Measurements from ENCODE around the gene PBXIP1. TPM values are rescaled to one million over a fixed set of nuclear protein-coding genes. Genes with fewer than 3 reads are reported as not detected.
"Not testable (repeated sequence)": the region's sequence is repeated elsewhere in the genome, so short reads cannot be mapped to it uniquely, and the experiment has no call there.

The PBXIP1 gene
- total RNA-seq, 1 experiment from 2014 or later, result 81.4 TPM

DNA sequence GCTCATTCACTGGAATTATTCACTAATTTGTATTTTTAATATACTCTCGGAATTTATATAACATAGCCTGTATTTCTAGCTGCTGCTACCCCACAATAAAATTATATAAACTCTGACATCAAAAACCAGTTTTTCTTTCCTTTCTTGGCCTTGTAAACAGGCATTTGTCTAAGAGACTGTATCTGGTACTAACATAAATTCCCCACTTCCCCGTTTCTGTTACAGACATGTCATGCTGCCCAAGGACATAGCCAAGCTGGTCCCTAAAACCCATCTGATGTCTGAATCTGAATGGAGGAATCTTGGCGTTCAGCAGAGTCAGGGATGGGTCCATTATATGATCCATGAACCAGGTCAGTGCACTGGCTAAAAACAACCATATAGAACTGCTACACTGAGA, 21.9 kb upstream of the PBXIP1 start:
- in situ Hi-C loops (cut with HindIII; ENCODE audit: low pct_unique_long_range_greater_than_20kb, low sequenced_read_pairs); DNase-seq (ENCODE audit: low read depth, low spot score): not testable (repeated sequence)

DNA sequence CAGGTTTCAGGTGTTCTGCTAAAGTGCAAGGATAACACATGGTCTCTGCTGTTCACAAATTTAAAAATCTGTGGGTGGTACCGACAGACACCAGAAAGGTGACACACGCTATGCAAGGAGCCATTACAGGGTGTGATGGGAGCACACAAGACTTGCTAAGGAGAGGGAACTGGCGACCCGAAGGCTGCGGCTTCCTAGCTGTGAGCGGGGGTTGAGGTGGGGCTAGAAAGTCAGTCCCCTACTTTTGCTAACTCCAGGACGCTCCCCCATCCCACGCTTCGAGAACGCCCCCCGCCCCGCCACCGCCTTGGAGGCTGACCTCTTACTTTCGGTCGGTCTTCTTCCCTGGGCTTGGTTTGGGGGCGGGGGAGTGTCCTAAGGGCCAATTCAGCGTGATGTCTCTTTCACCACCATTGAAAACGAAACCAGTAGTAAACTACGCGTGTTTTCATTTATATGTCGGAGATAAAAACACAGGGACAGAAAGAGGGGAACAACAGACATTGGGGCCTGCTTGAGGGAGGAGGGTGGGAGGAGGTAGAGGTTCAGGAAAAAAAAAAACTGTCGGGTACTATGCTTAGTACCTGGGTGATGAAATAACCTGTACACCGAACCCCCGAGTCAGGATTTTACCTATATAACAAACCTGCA, 19.6 kb upstream of the PBXIP1 start:
- in situ Hi-C loops (cut with HindIII; ENCODE audit: low pct_unique_long_range_greater_than_20kb, low sequenced_read_pairs), result no loop called here

GRCh38 chr1:154974808-154975408, 19.0 kb upstream of the PBXIP1 start:
- in situ Hi-C loops (cut with HindIII; ENCODE audit: low pct_unique_long_range_greater_than_20kb, low sequenced_read_pairs), result no loop called here
- DNase-seq (ENCODE audit: low read depth, low spot score), result peak; percentile 100

More for the DNA sequence above, 19.6 kb upstream of the PBXIP1 start:
- DNase-seq (ENCODE audit: low read depth, low spot score), result peak; percentile 61

GRCh38 chr1:154974102-154974807, 18.4 kb upstream of the PBXIP1 start, which contains the start of gene CKS1B:
CKS1B (plus strand) TSS chr1:154974681; CDS start chr1:154974746, 65 bp downstream.
- peak; percentile 100 for DNase-seq (ENCODE audit: low read depth, low spot score)
- in situ Hi-C loops (cut with HindIII; ENCODE audit: low pct_unique_long_range_greater_than_20kb, low sequenced_read_pairs), result no loop called here

GRCh38 chr1:154973344-154974101, 17.6 kb upstream of the PBXIP1 start:
- in situ Hi-C loops (cut with HindIII; ENCODE audit: low pct_unique_long_range_greater_than_20kb, low sequenced_read_pairs), result no loop called here
- DNase-seq (ENCODE audit: low read depth, low spot score), result peak; percentile 99

- in situ Hi-C loops (cut with HindIII; ENCODE audit: low pct_unique_long_range_greater_than_20kb, low sequenced_read_pairs), result no loop called here
- DNase-seq (ENCODE audit: low read depth, low spot score), result peak; percentile 87
Observed at GRCh38 chr1:154972517-154973343, 16.8 kb upstream of the PBXIP1 start.

DNA sequence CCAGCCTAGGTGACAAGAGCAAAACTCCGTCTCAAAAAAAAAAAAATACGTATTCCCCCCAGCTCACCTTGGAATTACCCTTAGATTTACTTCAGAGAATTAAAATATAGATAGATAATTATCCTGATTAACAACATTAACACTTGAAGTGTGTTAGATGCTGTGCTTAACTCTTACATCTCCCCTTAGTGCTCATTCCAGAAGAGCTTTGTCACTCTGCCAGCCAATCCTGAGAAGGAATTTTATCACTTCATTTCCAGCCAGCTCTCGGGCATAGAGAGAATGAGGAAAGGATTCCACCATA, 16.3 kb upstream of the PBXIP1 start:
- in situ Hi-C loops (cut with HindIII; ENCODE audit: low pct_unique_long_range_greater_than_20kb, low sequenced_read_pairs), result no loop called here
- no peak for DNase-seq (ENCODE audit: low read depth, low spot score)

- no peak for DNase-seq (ENCODE audit: low read depth, low spot score)
- in situ Hi-C loops (cut with HindIII; ENCODE audit: low pct_unique_long_range_greater_than_20kb, low sequenced_read_pairs), result no loop called here
Observed at GRCh38 chr1:154971341-154971998, 15.6 kb upstream of the PBXIP1 start.

GRCh38 chr1:154970631-154971340, 14.9 kb upstream of the PBXIP1 start, which contains the start of gene SHC1:
SHC1 (minus strand) TSS chr1:154970747; CDS start chr1:154970526, 221 bp downstream.
- in situ Hi-C loops (cut with HindIII; ENCODE audit: low pct_unique_long_range_greater_than_20kb, low sequenced_read_pairs), result no loop called here
- DNase-seq (ENCODE audit: low read depth, low spot score), result peak; percentile 90

DNA sequence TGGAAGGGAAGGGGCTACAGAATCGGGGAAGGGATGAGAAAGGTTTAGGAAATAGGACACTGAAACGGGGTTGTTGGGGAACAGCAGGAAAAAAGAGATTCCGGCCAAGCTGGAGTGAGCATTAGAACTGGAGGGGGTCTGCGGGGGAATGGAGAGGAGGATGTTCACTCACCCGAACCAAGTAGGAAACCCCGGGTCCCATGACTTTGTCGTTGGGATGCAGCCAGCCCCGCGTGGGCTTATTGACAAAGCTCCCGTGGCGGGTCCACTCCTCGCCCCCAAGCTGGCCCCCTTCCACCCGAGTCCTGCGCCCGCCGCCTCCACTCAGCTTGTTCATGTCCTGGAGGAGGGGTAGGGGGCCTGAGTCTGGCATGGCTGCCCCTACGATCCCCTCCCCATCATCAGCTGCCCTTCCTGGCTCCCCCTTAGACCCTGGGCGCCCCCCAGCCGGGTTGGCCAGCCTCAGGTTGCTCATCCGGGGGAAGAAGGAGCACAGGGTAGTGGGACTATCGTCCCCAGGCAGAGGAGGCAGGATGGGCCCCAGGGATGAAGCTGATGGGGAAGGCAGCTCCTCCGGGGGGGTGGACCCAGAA, 14.1 kb upstream of the PBXIP1 start:
- in situ Hi-C loops (cut with HindIII; ENCODE audit: low pct_unique_long_range_greater_than_20kb, low sequenced_read_pairs), result no loop called here

DNA sequence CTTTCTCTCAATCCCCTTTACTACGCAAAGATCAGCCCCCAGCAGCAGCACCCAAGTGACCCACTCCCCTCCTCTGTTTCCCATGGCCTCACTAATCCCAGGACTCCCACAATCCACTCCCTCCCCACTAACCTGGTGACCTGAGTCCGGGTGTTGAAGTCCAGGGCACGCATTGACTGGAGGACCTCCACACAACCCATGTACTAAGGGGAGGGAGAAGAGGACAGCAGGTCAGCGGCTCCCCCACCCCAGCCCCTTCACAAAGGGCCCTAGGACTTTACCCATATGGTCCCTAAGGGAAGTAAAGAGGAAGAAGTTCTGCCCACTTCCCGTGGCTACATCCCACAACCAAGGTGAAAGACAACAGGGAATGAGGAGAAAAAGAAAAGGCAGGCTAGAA, 13.3 kb upstream of the PBXIP1 start:
- in situ Hi-C loops (cut with HindIII; ENCODE audit: low pct_unique_long_range_greater_than_20kb, low sequenced_read_pairs), result no loop called here
- no peak for DNase-seq (ENCODE audit: low read depth, low spot score)

More for the DNA sequence above, 14.1 kb upstream of the PBXIP1 start:
- DNase-seq (ENCODE audit: low read depth, low spot score), result no peak

- in situ Hi-C loops (cut with HindIII; ENCODE audit: low pct_unique_long_range_greater_than_20kb, low sequenced_read_pairs), result no loop called here
- no peak for DNase-seq (ENCODE audit: low read depth, low spot score)
Observed at GRCh38 chr1:154968731-154969130, 12.8 kb upstream of the PBXIP1 start.

DNA sequence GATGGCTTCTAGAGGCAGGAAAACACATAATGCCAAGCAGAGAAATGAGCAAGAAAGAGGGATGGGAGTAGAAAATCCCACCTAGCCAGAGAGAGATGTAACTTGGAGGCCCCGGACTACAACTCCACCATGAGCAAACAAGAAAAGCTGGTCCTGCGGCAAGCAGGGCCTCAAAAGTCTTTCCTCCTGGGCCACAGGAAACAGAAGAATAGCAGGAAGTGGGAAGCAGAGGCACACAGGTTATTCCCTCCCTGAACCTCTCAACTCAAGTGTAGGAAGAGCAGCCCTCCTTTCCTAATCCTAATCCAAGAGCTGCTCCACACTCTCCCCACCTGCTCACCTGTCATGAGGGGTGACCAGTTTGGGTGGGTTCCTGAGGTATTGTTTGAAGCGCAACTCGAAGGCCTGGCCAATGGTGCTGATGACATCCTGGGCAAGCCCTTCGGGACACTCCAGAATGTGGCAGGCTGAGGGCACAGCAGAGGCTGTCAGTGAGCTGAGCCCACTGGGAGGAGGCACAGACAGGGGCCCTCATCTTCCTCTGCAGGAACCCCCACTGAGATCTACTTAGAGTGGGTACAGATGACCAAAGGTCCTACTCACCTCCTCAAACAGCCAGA, 11.5 kb upstream of the PBXIP1 start:
- no peak for DNase-seq (ENCODE audit: low read depth, low spot score)
- in situ Hi-C loops (cut with HindIII; ENCODE audit: low pct_unique_long_range_greater_than_20kb, low sequenced_read_pairs), result no loop called here

DNA sequence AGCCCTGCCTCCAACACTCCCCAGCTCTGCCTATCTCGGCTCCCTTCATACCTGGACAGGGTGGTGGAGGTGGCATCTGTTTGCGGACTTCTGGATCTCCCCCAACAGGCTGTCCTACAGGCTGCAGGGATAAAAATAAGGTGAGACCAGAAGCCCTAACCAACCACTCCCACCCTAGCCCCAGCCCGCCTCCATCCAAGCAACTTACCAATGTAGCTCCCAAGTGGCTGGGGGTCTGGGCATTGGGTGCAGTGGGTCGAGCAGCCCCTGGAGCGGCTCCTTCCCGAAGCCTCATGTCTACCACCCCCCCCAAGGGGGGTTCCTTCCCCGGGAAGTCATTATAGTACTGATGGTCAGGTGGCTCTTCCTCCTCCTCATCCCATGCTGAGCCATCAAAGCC, 10.2 kb upstream of the PBXIP1 start:
- in situ Hi-C loops (cut with HindIII; ENCODE audit: low pct_unique_long_range_greater_than_20kb, low sequenced_read_pairs), result no loop called here
- no peak for DNase-seq (ENCODE audit: low read depth, low spot score)

- no peak for DNase-seq (ENCODE audit: low read depth, low spot score)
- in situ Hi-C loops (cut with HindIII; ENCODE audit: low pct_unique_long_range_greater_than_20kb, low sequenced_read_pairs), result no loop called here
Observed at GRCh38 chr1:154964359-154964758, 8.5 kb upstream of the PBXIP1 start.

DNA sequence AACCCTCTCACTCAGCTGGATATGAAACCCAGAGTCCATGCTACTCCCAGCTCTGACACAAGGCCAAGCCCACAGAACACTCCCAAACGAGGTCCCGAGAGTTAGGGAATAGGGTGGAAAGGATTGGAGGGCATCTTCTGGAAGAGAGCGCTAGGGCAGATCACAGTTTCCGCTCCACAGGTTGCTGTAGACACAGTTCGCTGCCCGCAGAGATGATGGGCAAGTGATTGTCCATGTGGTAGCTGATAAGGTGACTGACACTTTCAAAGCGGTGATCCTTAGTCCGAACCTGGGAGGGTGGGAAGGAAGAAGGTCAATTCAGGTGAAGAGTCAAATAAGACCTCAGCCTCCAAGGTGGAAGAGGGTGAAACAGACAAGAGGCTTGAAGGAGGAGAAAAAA, 7.7 kb upstream of the PBXIP1 start:
- no peak for DNase-seq (ENCODE audit: low read depth, low spot score)
- in situ Hi-C loops (cut with HindIII; ENCODE audit: low pct_unique_long_range_greater_than_20kb, low sequenced_read_pairs), result no loop called here
